Thymus (tissue), 11 donors: ENCODE measurements around the gene KCNK1. TPM values are rescaled to one million over a fixed set of nuclear protein-coding genes. Genes with fewer than 3 reads are reported as not detected.

Experiments used
- DNase-seq, 9 donors: peaks; one replicate each; pipeline ENCODE4 v3.0.0-alpha.2; 2013; ENCODE audit warnings: low spot score in 9 of 9, low read depth in 6 of 9, missing footprints in 1 of 9
- H3K27ac ChIP-seq, 2 donors: one replicate each; pipeline ENCODE4 v1.5.1; 2013; ENCODE audit warnings: control low read depth in 1 of 2, low read depth in 1 of 2, low read length in 1 of 2, mild to moderate bottlenecking in 1 of 2, moderate library complexity in 1 of 2
- H3K27me3 ChIP-seq, 2 donors: one replicate each; pipeline ENCODE4 v1.5.1; 2013; ENCODE audit warnings: low read length in 1 of 2; ENCODE audit not compliant: control insufficient read depth in 2 of 2, insufficient read depth in 1 of 2
- H3K36me3 ChIP-seq, 2 donors: one replicate each; pipeline ENCODE4 v1.5.1; 2013; ENCODE audit warnings: low read length in 1 of 2, mild to moderate bottlenecking in 1 of 2, moderate library complexity in 1 of 2; ENCODE audit not compliant: control insufficient read depth in 2 of 2, insufficient read depth in 2 of 2
- H3K4me1 ChIP-seq, 2 donors: one replicate each; pipeline ENCODE4 v1.5.1; 2013; ENCODE audit warnings: low read length in 2 of 2; ENCODE audit not compliant: control insufficient read depth in 2 of 2, insufficient read depth in 2 of 2
- H3K4me3 ChIP-seq, 2 donors: one replicate each; pipeline ENCODE4 v1.5.1; 2013; ENCODE audit warnings: low read length in 2 of 2, control low read depth in 1 of 2, mild to moderate bottlenecking in 1 of 2
- H3K9me3 ChIP-seq, 2 donors: one replicate each; pipeline ENCODE4 v1.5.1; 2013; ENCODE audit warnings: low read length in 1 of 2, mild to moderate bottlenecking in 1 of 2; ENCODE audit not compliant: control insufficient read depth in 2 of 2, insufficient read depth in 1 of 2
- WGBS: extraction: QIAGEN DNeasy Blood & Tissue Kit; methylation state at CpG from one replicate; pipeline ENCODE4 v1.1.7; 2013; 5-methylcytosine and 5-hydroxymethylcytosine counted together
- polyA plus RNA-seq: library from polyadenylated mRNA; stranded (reverse); fragments of 200-250 nt; gene quantifications from one replicate; pipeline ENCODE4 v1.2.3, GENCODE V29; 2013
- total RNA-seq: library from RNA; stranded (reverse); fragments of 120-200 nt; gene quantifications from one replicate; pipeline ENCODE4 v1.2.4, GENCODE V29; 2013
- donor health status: healthy.

KCNK1 gene
- total and polyA plus RNA-seq, 2 donors: 0.66 to 6.3 TPM

- 80% methylated on average over 4 of the region's 4 CpGs for WGBS
- DNase-seq: no peak
- Histone ChIP-seq H3K27ac (no peak overlapping the region), H3K27me3 (no peaks in the 10 kb centered on the region), H3K4me3 (no peak overlapping the region), H3K9me3 (no peaks in the 10 kb centered on the region), H3K4me1 (no peaks in the 10 kb centered on the region), H3K36me3 (no peaks in the 10 kb centered on the region)
Observed at GRCh38 chr1:233714631-233715217, 100.8 kb downstream of the KCNK1 start.

DNA sequence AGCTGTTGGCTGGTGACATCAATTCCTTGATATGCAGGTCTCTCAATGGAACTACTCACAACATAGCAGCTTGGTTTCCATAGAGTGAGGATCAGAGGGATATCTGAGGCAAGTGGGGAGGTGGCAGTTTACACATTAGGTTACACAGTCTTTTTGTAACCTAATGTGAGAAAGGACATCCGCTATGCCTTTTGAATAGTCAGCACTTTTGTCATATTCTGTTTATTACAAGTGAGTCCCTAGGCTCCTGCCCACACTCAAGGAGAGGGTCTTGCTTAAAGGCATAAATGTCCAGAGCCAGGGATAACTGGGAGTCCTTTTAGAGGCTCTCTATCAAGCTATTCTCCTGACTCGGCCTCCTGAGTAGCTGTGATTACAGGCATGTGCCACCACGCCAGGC, 104.2 kb downstream of the KCNK1 start:
- Histone ChIP-seq H3K4me1 (no peaks in the 10 kb centered on the region), H3K36me3 (no peaks in the 10 kb centered on the region), H3K9me3 (no peaks in the 10 kb centered on the region), H3K27ac (no peak overlapping the region), H3K27me3 (no peaks in the 10 kb centered on the region), H3K4me3 (no peak overlapping the region)
- DNase-seq: no peak
- 95% methylated on average over 3 of the region's 3 CpGs for WGBS

- Histone ChIP-seq H3K36me3 (no peaks in the 10 kb centered on the region), H3K4me1 (no peaks in the 10 kb centered on the region), H3K27me3 (no peaks in the 10 kb centered on the region), H3K9me3 (no peaks in the 10 kb centered on the region), H3K4me3 (no peak overlapping the region), H3K27ac (no peak overlapping the region)
- no peak for DNase-seq
- 92% methylated on average over 4 of the region's 4 CpGs for WGBS
Observed at GRCh38 chr1:233719655-233720341, 105.9 kb downstream of the KCNK1 start.

- Histone ChIP-seq H3K27ac (no peak overlapping the region), H3K36me3 (no peaks in the 10 kb centered on the region), H3K4me1 (no peaks in the 10 kb centered on the region), H3K27me3 (no peaks in the 10 kb centered on the region), H3K9me3 (no peaks in the 10 kb centered on the region), H3K4me3 (no peak overlapping the region)
- DNase-seq: no peak
- WGBS: 47% methylated on average over 4 of the region's 4 CpGs
Observed at GRCh38 chr1:233721004-233721595, 107.2 kb downstream of the KCNK1 start.
